B cell (primary cell): Measurements from ENCODE around the gene LRRC63. TPM values are rescaled to one million over a fixed set of nuclear protein-coding genes. Genes with fewer than 3 reads are reported as not detected.
A peak's percentile ranks its signal among the peaks of the same experiment; 100 is the strongest.

Source experiments
- ATAC-seq: fragments of 200-7000 bp; cut with Tn5 transposase; one replicate; pipeline ENCODE4 v1.10.0; 2021; ENCODE audit warnings: low read depth, mild to moderate bottlenecking, moderate number of reproducible peaks, moderate library complexity
- CTCF ChIA-PET: fragments of 350-600 bp; sonication (Branson Sonifier 250); formaldehyde crosslinking; loops from one replicate; lab custom pipeline; 2021; ENCODE audit warnings: antibody characterized with exemption, inconsistent platforms; lab: Charles Lee
- POLR2A ChIA-PET: fragments of 350-600 bp; sonication (Branson Sonifier 250); formaldehyde crosslinking; loops from one replicate; lab custom pipeline; 2021; ENCODE audit warnings: antibody characterized with exemption; lab: Charles Lee
- DNase-seq: peaks from one replicate; pipeline ENCODE4 v3.0.0; 2013
- H2AFZ ChIP-seq: 2 replicates; pipeline ENCODE4 v1.6.1; 2012; ENCODE audit warnings: mild to moderate bottlenecking, low read depth, low read length; ENCODE audit not compliant: insufficient read depth, poor library complexity, severe bottlenecking
- H3K27ac ChIP-seq, 2 donors: 1 replicate in 1 of 2; 2 replicates in 1 of 2; pipeline ENCODE4 v1.5.1; 2012 to 2013; ENCODE audit warnings: low read length in 2 of 2, mild to moderate bottlenecking in 2 of 2, moderate library complexity in 1 of 2
- H3K27me3 ChIP-seq, 4 experiments: fragments of 200-600 bp in 1 of 4; sonication (generic) in 1 of 4; replicated peaks in 1 of 4; 1 replicate in 2 of 4; 2 replicates in 2 of 4; pipeline versions ENCODE4 v1.6.1 to v1.7.0; 2013 to 2016; ENCODE audit warnings: low read length in 3 of 4, mild to moderate bottlenecking in 2 of 4, mixed read lengths in 1 of 4, moderate library complexity in 1 of 4; ENCODE audit not compliant: insufficient read depth in 4 of 4, control insufficient read depth in 3 of 4; ENCODE audit errors: control extremely low read depth in 1 of 4
- H3K36me3 ChIP-seq, 2 experiments: replicated peaks in 1 of 2; 1 replicate in 1 of 2; 2 replicates in 1 of 2; pipeline versions ENCODE4 v1.6.1 to v1.7.1; 2013; ENCODE audit warnings: low read length in 1 of 2; ENCODE audit not compliant: insufficient read depth in 2 of 2, control insufficient read depth in 1 of 2; ENCODE audit errors: control extremely low read depth in 1 of 2, extremely low read depth in 1 of 2
- H3K4me1 ChIP-seq, 2 donors: fragments of 200-600 bp in 1 of 2; sonication (generic) in 1 of 2; 1 replicate in 1 of 2; 2 replicates in 1 of 2; pipeline versions ENCODE4 v1.5.1 to v1.6.1; 2013 to 2017; ENCODE audit warnings: low read length in 2 of 2; ENCODE audit not compliant: control insufficient read depth in 2 of 2, insufficient read depth in 2 of 2
- H3K4me2 ChIP-seq: replicated peaks from 2 replicates; pipeline ENCODE3; 2012; ENCODE audit warnings: mild to moderate bottlenecking, low read depth, low read length; ENCODE audit not compliant: poor library complexity, severe bottlenecking
- H3K4me3 ChIP-seq, 5 experiments: fragments of 200-600 bp in 1 of 5; sonication (generic) in 1 of 5; 1 replicate in 3 of 5; 2 replicates in 2 of 5; pipeline versions ENCODE4 v1.5.1 to v1.7.0; 2011 to 2016; ENCODE audit warnings: low read length in 4 of 5, mild to moderate bottlenecking in 4 of 5, low read depth in 2 of 5, control low read depth in 1 of 5, moderate library complexity in 1 of 5; ENCODE audit not compliant: insufficient read depth in 1 of 5; ENCODE audit errors: control extremely low read depth in 1 of 5, extremely low read depth in 1 of 5
- H3K79me2 ChIP-seq: fragments of 200-600 bp; sonication (generic); one replicate; pipeline ENCODE4 v1.6.0; 2016; ENCODE audit warnings: low read length; ENCODE audit not compliant: control insufficient read depth, insufficient read depth
- H3K9ac ChIP-seq: fragments of 200-600 bp; sonication (generic); 2 replicates; pipeline ENCODE4 v1.6.1; 2017; ENCODE audit warnings: mild to moderate bottlenecking, low read length, moderate library complexity
- H3K9me3 ChIP-seq, 3 donors: one replicate each; pipeline versions ENCODE4 v1.6.1 to v1.7.1; 2013; ENCODE audit warnings: low read length in 2 of 3; ENCODE audit not compliant: control insufficient read depth in 2 of 3, insufficient read depth in 1 of 3; ENCODE audit errors: control extremely low read depth in 1 of 3
- H4K20me1 ChIP-seq: 2 replicates; pipeline ENCODE4 v1.6.0; 2012; ENCODE audit warnings: mild to moderate bottlenecking, low read length; ENCODE audit not compliant: insufficient read depth, control insufficient read depth, poor library complexity, severe bottlenecking
- H3K27ac Mint-ChIP-seq: one replicate; pipeline ENCODE4 v1.8.0; 2021; ENCODE audit warnings: mixed read lengths
- H3K27me3 Mint-ChIP-seq: one replicate; pipeline ENCODE4 v1.8.0; 2021; ENCODE audit warnings: mixed read lengths
- H3K4me1 Mint-ChIP-seq: one replicate; pipeline ENCODE4 v1.8.0; 2021; ENCODE audit warnings: mixed read lengths
- H3K4me3 Mint-ChIP-seq: one replicate; pipeline ENCODE4 v1.8.0; 2021; ENCODE audit warnings: mixed read lengths
- H3K9me3 Mint-ChIP-seq: one replicate; pipeline ENCODE4 v1.8.0; 2022; ENCODE audit warnings: mixed read lengths; ENCODE audit not compliant: insufficient read depth
- CTCF ChIP-seq: fragments of 200-600 bp; IDR thresholded peaks from one replicate; pipeline ENCODE4 v1.8.0; 2022; ENCODE audit warnings: antibody characterized with exemption, mild to moderate bottlenecking
- EZH2 ChIP-seq: IDR thresholded peaks from 2 replicates; pipeline ENCODE4 v1.6.1; 2012; ENCODE audit warnings: borderline replicate concordance, low read depth, mild to moderate bottlenecking, moderate library complexity, low read length; ENCODE audit not compliant: insufficient read depth, poor library complexity, severe bottlenecking
- WGBS: methylation state at CpG from one replicate; pipeline ENCODE4 v1.1.5; 2013; ENCODE audit warnings: missing lambda C conversion rate; ENCODE audit not compliant: insufficient coverage; 5-methylcytosine and 5-hydroxymethylcytosine counted together
- intact Hi-C: fragments of 100-400 bp; cut with micrococcal nuclease; formaldehyde crosslinking; loops from one replicate; pipeline ENCODE4 v1.10.0; 2022
- polyA plus RNA-seq: library from polyadenylated mRNA; depleted of rRNA; stranded (reverse); fragments of >200 nt; gene quantifications from 2 replicates; pipeline ENCODE4 v1.2.3, GENCODE V29; 2012
- total RNA-seq, 2 donors: library from RNA; stranded (reverse); fragments of 120-200 nt in 1 of 2; gene quantifications; 1 replicate in 1 of 2; 2 replicates in 1 of 2; pipeline versions ENCODE4 v1.2.3 to v1.2.4, GENCODE V29; 2013 to 2022

The LRRC63 gene
- total and polyA plus RNA-seq, 2 donors (not counting 1 experiment from before 2014, with no cell fraction given) = 0.06 to 0.25 TPM

GRCh38 chr13:46170687-46171086 lies 41.0 kb upstream of the LRRC63 start:
- peaks cover 93% of the 10 kb centered on the region for H4K20me1 ChIP-seq
- peak overlapping the region; percentile 34 to 91 for H3K27ac ChIP-seq
- intact Hi-C loops = loop anchor here (1.0 to 10.0 kb wide), 2 partner anchors 9 to 424 kb away; no protein-coding TSS in a partner anchor
- H3K27me3 ChIP-seq = no peaks in the 10 kb centered on the region
- H3K4me1 ChIP-seq = peaks cover 95 to 100% of the 10 kb centered on the region in 2 donors
- H3K27me3 Mint-ChIP-seq = no peaks in the 10 kb centered on the region
- no peaks in the 10 kb centered on the region for H3K9me3 ChIP-seq
- peaks cover 93% of the 10 kb centered on the region for H3K4me1 Mint-ChIP-seq
- peaks cover 4 to 9% of the 10 kb centered on the region in 2 experiments for H3K36me3 ChIP-seq
- H3K4me3 Mint-ChIP-seq = peak overlapping the region; percentile 73
- TF ChIP-seq EZH2 (no peak), CTCF (no peak)
- CTCF ChIA-PET = interaction anchor here (1.4 to 17.4 kb wide), 3 partner anchors 9 to 12 kb away, joined by 8 to 225 read pairs (median 10); partner anchors contain the start of gene LCP1
- ATAC-seq (no peak), DNase-seq (no peak)
- peak overlapping the region; percentile 22 for H3K9ac ChIP-seq
- H3K4me2 ChIP-seq = peak overlapping the region; percentile 90
- POLR2A ChIA-PET = no interaction called here
- H3K79me2 ChIP-seq = peaks cover 100% of the 10 kb centered on the region
- H3K27ac Mint-ChIP-seq = peak overlapping the region; percentile 94
- no peak overlapping the region for H2AFZ ChIP-seq
- H3K9me3 Mint-ChIP-seq = no peaks in the 10 kb centered on the region
- H3K4me3 ChIP-seq = peak overlapping the region in 1 of 5 experiments; percentile 47
- 0% methylated on average over 1 of the region's 3 CpGs for WGBS

GRCh38 chr13:46171217-46171616 lies 40.5 kb upstream of the LRRC63 start:
- H3K9ac ChIP-seq = peak overlapping the region; percentile 22
- peaks cover 4 to 9% of the 10 kb centered on the region in 2 experiments for H3K36me3 ChIP-seq
- intact Hi-C loops = loop anchor here (1.0 to 10.0 kb wide), 2 partner anchors 10 to 424 kb away; no protein-coding TSS in a partner anchor
- ChIA-PET CTCF (interaction anchor here (1.4 to 17.4 kb wide), 3 partner anchors 8 to 12 kb away, joined by 8 to 225 read pairs (median 10); partner anchors contain the start of gene LCP1), POLR2A (interaction anchor here (1.6 kb wide), 1 partner anchor 11 kb away, joined by 10 read pairs; the partner anchor contains the start of gene LCP1)
- H3K79me2 ChIP-seq = peaks cover 100% of the 10 kb centered on the region
- H4K20me1 ChIP-seq = peaks cover 92% of the 10 kb centered on the region
- H3K4me3 ChIP-seq = peak overlapping the region in 2 of 5 experiments; percentile 23 to 47
- 12% methylated on average over 4 of the region's 4 CpGs for WGBS
- peaks cover 95 to 100% of the 10 kb centered on the region in 2 donors for H3K4me1 ChIP-seq
- ATAC-seq (no peak), DNase-seq (no peak)
- H3K27me3 ChIP-seq = no peaks in the 10 kb centered on the region
- peak overlapping the region; percentile 90 for H3K4me2 ChIP-seq
- H3K9me3 Mint-ChIP-seq = no peaks in the 10 kb centered on the region
- peaks cover 92% of the 10 kb centered on the region for H3K4me1 Mint-ChIP-seq
- H3K4me3 Mint-ChIP-seq = peak overlapping the region; percentile 77
- no peaks in the 10 kb centered on the region for H3K9me3 ChIP-seq
- H3K27ac Mint-ChIP-seq = peak overlapping the region; percentile 94
- no peaks in the 10 kb centered on the region for H3K27me3 Mint-ChIP-seq
- peak overlapping the region; percentile 34 to 91 for H3K27ac ChIP-seq
- TF ChIP-seq EZH2 (no peak), CTCF (no peak)
- H2AFZ ChIP-seq = no peak overlapping the region
